ENCODE results near the gene MMP3.
"Not testable (repeated sequence)": the region's sequence is repeated elsewhere in the genome, so short reads cannot be mapped to it uniquely, and the experiment has no call there.

The MMP3 gene

GRCh38 chr11:102843489-102843888 lies at the start of gene MMP3:
Gene MMP3, minus strand, starts transcription at chr11:102843609. Its CDS starts 63 bp downstream, at chr11:102843546.
- DNase-seq: no peak

GRCh38 chr11:102891736-102892135 lies 48.3 kb upstream of the MMP3 start:
- DNase-seq: no peak

- no peak for DNase-seq
These were observed 43.6 kb upstream of the MMP3 start for GRCh38 chr11:102886999-102887398.

GRCh38 chr11:102883141-102883540 lies 39.7 kb upstream of the MMP3 start:
- no peak for DNase-seq

- DNase-seq: no peak
These were observed 39.1 kb upstream of the MMP3 start for GRCh38 chr11:102882389-102883024.

- no peak for DNase-seq
These were observed 36.4 kb upstream of the MMP3 start for GRCh38 chr11:102879801-102880200.

GRCh38 chr11:102878595-102878994 lies 35.2 kb upstream of the MMP3 start:
- DNase-seq: no peak

- no peak for DNase-seq
These were observed 31.4 kb upstream of the MMP3 start, which contains the start of gene MMP12 for GRCh38 chr11:102874852-102875251. Gene MMP12, minus strand, starts transcription at chr11:102874982. Its CDS starts 45 bp downstream, at chr11:102874937.

- not testable (repeated sequence) for DNase-seq
These were observed 26.1 kb upstream of the MMP3 start for GRCh38 chr11:102869354-102869964.

- no peak for DNase-seq
These were observed 24.9 kb upstream of the MMP3 start for GRCh38 chr11:102868339-102868738.

- no peak for DNase-seq
These were observed 21.3 kb upstream of the MMP3 start for GRCh38 chr11:102864724-102865123.

- DNase-seq: no peak
These were observed 10.5 kb upstream of the MMP3 start for GRCh38 chr11:102853956-102854355.

GRCh38 chr11:102853055-102853454 lies 9.6 kb upstream of the MMP3 start:
- DNase-seq: no peak

- no peak for DNase-seq
These were observed 7.8 kb upstream of the MMP3 start for GRCh38 chr11:102850973-102851745.

GRCh38 chr11:102849311-102849710 lies 5.9 kb upstream of the MMP3 start:
- DNase-seq: no peak

GRCh38 chr11:102846292-102846691 lies 2.9 kb upstream of the MMP3 start:
- no peak for DNase-seq

GRCh38 chr11:102842930-102843329 lies 479 bp downstream of the MMP3 start:
- DNase-seq: no peak

- DNase-seq: no peak
These were observed 3.4 kb downstream of the MMP3 start for GRCh38 chr11:102840018-102840417.

GRCh38 chr11:102837646-102838045 lies 5.8 kb downstream of the MMP3 start:
- DNase-seq: no peak

GRCh38 chr11:102837156-102837555 lies 6.3 kb downstream of the MMP3 start:
- DNase-seq: no peak

- DNase-seq: no peak
These were observed 7.0 kb downstream of the MMP3 start for GRCh38 chr11:102836290-102836875.

- DNase-seq: no peak
These were observed 9.7 kb downstream of the MMP3 start for GRCh38 chr11:102833731-102834130.

GRCh38 chr11:102832612-102833011 lies 10.8 kb downstream of the MMP3 start:
- DNase-seq: no peak

All from activated CD8-positive, alpha-beta memory T cell treated with anti-CD3 and anti-CD28 coated beads for 24 hours (primary cell).